Adrenal gland (tissue), 12 donors: ENCODE data around the gene FHL1. TPM values are rescaled to one million over a fixed set of nuclear protein-coding genes. Genes with fewer than 3 reads are reported as not detected.

ENCODE experiments used
- DNase-seq, 7 donors: peaks; one replicate each; pipeline ENCODE4 v3.0.0-alpha.2; 2019 to 2020
- H3K27ac ChIP-seq, 5 donors: fragments of 200-600 bp; sonication (generic) in 4 of 5; 1 replicate in 3 of 5; 2 replicates in 2 of 5; pipeline versions ENCODE4 v1.5.1 to v1.8.0; 2016 to 2020; ENCODE audit warnings: mild to moderate bottlenecking in 1 of 5
- H3K27me3 ChIP-seq: fragments of 200-600 bp; 2 replicates; pipeline ENCODE4 v1.8.0; 2021
- H3K36me3 ChIP-seq, 2 donors: fragments of 200-600 bp; replicated peaks in 1 of 2; 1 replicate in 1 of 2; 2 replicates in 1 of 2; pipeline versions ENCODE4 v1.5.1 to v1.8.0; 2018 to 2022
- H3K4me1 ChIP-seq, 2 donors: fragments of 200-600 bp; replicated peaks in 1 of 2; 1 replicate in 1 of 2; 2 replicates in 1 of 2; pipeline versions ENCODE4 v1.5.1 to v1.8.0; 2018 to 2021
- H3K4me3 ChIP-seq, 4 donors: fragments of 200-600 bp; sonication (generic) in 3 of 4; one replicate each; pipeline ENCODE4 v1.5.1; 2016 to 2018
- H3K9me3 ChIP-seq, 3 donors: fragments of 200-600 bp; sonication (generic) in 1 of 3; replicated peaks in 1 of 3; 1 replicate in 2 of 3; 2 replicates in 1 of 3; pipeline versions ENCODE4 v1.5.1 to v1.8.0; 2016 to 2021
- POLR2A ChIP-seq, 2 donors: fragments of 450-650 bp; IDR thresholded peaks; one replicate each; pipeline ENCODE4 v1.6.1; 2017; ENCODE audit warnings: antibody characterized with exemption in 2 of 2, mild to moderate bottlenecking in 2 of 2, moderate library complexity in 1 of 2
- WGBS, 4 donors: extraction: QIAGEN DNeasy Blood & Tissue Kit in 2 of 4; methylation state at CpG; one replicate each; pipeline versions ENCODE4 v1.1.5 to v1.1.7; 2013 to 2017; 5-methylcytosine and 5-hydroxymethylcytosine counted together
- intact Hi-C, 2 donors: fragments of 100-400 bp; cut with DNase I; formaldehyde crosslinking; loops; one replicate each; pipeline versions ENCODE4 v1.14.1 to v1.15.0; 2022 to 2023
- polyA plus RNA-seq, 3 donors: library from polyadenylated mRNA; stranded (reverse); fragments of 200-250 nt in 2 of 3; fragments of 350-450 nt in 1 of 3; fragmentation: Illumina TruSeq in 1 of 3; extraction: RNeasy Lipid Tissue Mini Kit (QIAGEN cat#74804) in 1 of 3; gene quantifications; one replicate each; pipeline ENCODE4 v1.2.3, GENCODE V29; 2013 to 2014
- total RNA-seq, 9 donors: library from RNA; depleted of rRNA in 4 of 9; stranded (reverse); fragments of >200 nt in 4 of 9; fragments of 120-200 nt in 1 of 9; fragmentation: NEBNext Ultra II Directional in 1 of 9; extraction: Animal tissue kit (Norgen Biotek cat#: 25700) in 1 of 9; gene quantifications; one replicate each; pipeline versions ENCODE4 v1.1.0 to v1.2.4, GENCODE V29; 2013 to 2023
- TF ChIP-seq, protein P1 (sequence below), 6 experiments: fragments of 450-650 bp in 4 of 6; fragments of 200-600 bp in 2 of 6; sonication (generic) in 1 of 6; IDR thresholded peaks; 1 replicate in 5 of 6; 2 replicates in 1 of 6; pipeline versions ENCODE4 v1.5.1 to v1.8.0; 2016 to 2021; ENCODE audit warnings: antibody characterized with exemption in 6 of 6, mild to moderate bottlenecking in 2 of 6, moderate library complexity in 1 of 6
- donor health status: healthy with polysubstance abuse.
- donor health status: Bipolar disorder and iron deficiency.
- donor health status: DM: yes; HTN: yes; CAD: no.
- donor health status: DM: no; HTN: no; CAD: no.
- donor health status: DM: no; HTN: no; CAD: no.
- donor health status: DM: yes; HTN: yes; CAD: no.

Gene FHL1
- total and polyA plus RNA-seq, 12 donors, result 23.2 to 78.0 (median 50.0) TPM

DNA sequence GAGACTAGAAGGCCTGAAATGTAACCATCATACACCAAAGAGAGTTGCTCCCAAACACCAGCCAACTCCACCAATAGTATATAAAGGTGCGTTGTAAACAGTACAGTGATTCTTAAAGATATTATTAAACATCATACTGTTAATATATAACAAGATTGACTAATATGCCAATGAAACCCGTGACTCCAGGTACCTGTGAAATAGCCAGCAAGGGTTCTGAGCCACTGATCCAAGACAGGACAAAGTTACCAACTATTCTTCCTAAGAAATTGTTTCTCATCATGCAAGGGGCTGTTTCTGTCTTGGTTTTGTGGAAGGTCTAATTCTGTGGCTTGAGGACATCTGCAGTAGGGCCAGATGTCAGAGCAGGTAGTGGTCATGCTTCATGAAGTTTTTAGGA lies 47.2 kb downstream of the FHL1 start:
- Histone ChIP-seq H3K9me3 (no peaks in the 10 kb centered on the region), H3K4me1 (peaks cover 0 to 18% of the 10 kb centered on the region in 2 donors), H3K36me3 (no peaks in the 10 kb centered on the region), H3K27me3 (no peaks in the 10 kb centered on the region), H3K4me3 (no peak overlapping the region), H3K27ac (no peak overlapping the region)
- WGBS, 4 donors, result 65 to 100% (median 83%) methylated on average over 2 of the region's 2 CpGs
- intact Hi-C loops, result no loop called here
- TF ChIP-seq, protein P1, sequence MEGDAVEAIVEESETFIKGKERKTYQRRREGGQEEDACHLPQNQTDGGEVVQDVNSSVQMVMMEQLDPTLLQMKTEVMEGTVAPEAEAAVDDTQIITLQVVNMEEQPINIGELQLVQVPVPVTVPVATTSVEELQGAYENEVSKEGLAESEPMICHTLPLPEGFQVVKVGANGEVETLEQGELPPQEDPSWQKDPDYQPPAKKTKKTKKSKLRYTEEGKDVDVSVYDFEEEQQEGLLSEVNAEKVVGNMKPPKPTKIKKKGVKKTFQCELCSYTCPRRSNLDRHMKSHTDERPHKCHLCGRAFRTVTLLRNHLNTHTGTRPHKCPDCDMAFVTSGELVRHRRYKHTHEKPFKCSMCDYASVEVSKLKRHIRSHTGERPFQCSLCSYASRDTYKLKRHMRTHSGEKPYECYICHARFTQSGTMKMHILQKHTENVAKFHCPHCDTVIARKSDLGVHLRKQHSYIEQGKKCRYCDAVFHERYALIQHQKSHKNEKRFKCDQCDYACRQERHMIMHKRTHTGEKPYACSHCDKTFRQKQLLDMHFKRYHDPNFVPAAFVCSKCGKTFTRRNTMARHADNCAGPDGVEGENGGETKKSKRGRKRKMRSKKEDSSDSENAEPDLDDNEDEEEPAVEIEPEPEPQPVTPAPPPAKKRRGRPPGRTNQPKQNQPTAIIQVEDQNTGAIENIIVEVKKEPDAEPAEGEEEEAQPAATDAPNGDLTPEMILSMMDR (IDR thresholded peaks at IDR 0.05), result no peak
- TF ChIP-seq POLR2A (IDR thresholded peaks at IDR 0.05), result no peak
- DNase-seq, result no peak

DNA sequence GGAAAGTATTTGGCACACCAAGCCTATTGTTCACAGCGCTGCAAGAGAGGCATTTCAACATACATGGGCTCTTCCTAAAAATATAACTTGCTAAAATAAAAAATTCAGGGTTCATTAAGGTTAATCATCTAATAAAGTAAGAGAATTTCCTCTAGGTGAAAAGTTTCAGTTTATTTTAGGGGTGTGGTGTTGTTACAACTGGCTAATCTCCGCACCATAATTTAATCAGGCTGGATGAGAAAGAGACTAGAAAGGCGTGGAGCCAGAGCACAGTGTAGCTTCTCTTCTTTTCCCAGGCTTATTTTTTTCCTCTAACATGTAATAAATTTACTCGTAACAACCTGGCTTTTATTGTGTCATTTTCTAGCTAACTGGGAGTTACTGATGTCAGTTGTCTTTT lies 47.9 kb downstream of the FHL1 start:
- WGBS, 4 donors, result 61 to 76% (median 65%) methylated on average over 4 of the region's 4 CpGs
- intact Hi-C loops, result no loop called here
- TF ChIP-seq POLR2A (IDR thresholded peaks at IDR 0.05), result no peak
- TF ChIP-seq, protein P1 (IDR thresholded peaks at IDR 0.05), result no peak
- Histone ChIP-seq H3K9me3 (no peaks in the 10 kb centered on the region), H3K4me3 (no peak overlapping the region), H3K27ac (no peak overlapping the region), H3K27me3 (no peaks in the 10 kb centered on the region), H3K4me1 (peaks cover 0 to 18% of the 10 kb centered on the region in 2 donors), H3K36me3 (no peaks in the 10 kb centered on the region)
- DNase-seq, result no peak

DNA sequence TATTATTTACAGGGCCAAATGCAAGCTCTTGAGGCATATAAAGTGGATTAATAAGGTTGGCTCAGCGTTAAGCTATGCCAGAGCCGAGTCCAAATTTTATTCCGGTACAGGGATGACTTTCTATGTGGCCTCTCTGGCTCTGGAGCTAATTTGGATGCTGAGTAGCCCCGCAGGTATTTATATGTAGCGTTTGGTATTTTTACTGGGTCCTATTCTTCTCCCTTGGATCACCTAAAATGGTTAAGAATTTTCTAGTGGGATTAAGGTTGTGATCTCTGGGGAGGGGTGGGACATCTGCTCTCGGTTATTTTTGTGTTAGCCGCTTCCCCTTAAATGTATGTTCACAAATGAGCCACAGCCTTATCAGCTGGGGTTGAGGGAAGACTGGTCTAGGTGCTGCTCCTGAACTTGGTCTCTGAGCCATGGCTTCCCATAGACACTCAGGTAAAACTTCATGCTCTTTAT lies 49.4 kb downstream of the FHL1 start:
- intact Hi-C loops, result no loop called here
- no peak for TF ChIP-seq POLR2A (IDR thresholded peaks at IDR 0.05)
- no peak for DNase-seq
- 79 to 89% (median 84%) methylated on average over 7 of the region's 7 CpGs for WGBS, 4 donors
- Histone ChIP-seq H3K9me3 (no peaks in the 10 kb centered on the region), H3K27me3 (no peaks in the 10 kb centered on the region), H3K27ac (no peak overlapping the region), H3K36me3 (no peaks in the 10 kb centered on the region), H3K4me3 (no peak overlapping the region), H3K4me1 (peaks cover 0 to 18% of the 10 kb centered on the region in 2 donors)

DNA sequence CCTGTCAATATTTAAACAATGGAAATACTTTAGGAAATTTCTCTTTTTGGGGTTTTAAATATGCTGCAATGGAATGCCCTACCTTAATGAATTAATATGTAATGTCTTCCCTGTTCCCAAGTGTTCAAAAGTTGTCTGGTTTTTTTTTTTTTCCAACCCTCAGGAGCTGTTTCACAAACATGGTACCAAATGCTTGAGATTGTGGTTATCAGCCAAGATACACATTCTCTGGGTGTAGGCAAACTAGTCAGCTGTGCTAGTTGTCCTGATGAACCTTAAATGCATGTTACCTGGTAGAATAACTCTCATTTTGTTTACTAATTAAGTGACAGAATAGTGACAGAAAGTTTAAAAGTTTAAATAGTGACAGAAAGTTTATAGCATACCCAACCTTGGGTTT lies 50.7 kb downstream of the FHL1 start:
- no peaks in the 10 kb centered on the region for H3K27me3 ChIP-seq
- no peak overlapping the region for H3K4me3 ChIP-seq
- no peaks in the 10 kb centered on the region for H3K36me3 ChIP-seq
- H3K4me1 ChIP-seq, result peaks cover 0 to 7% of the 10 kb centered on the region in 2 donors
- no peak overlapping the region for H3K27ac ChIP-seq
- no peaks in the 10 kb centered on the region for H3K9me3 ChIP-seq
- no peak for TF ChIP-seq POLR2A (IDR thresholded peaks at IDR 0.05)
- TF ChIP-seq, protein P1 (IDR thresholded peaks at IDR 0.05), result no peak
- intact Hi-C loops, result no loop called here
- no peak for DNase-seq

DNA sequence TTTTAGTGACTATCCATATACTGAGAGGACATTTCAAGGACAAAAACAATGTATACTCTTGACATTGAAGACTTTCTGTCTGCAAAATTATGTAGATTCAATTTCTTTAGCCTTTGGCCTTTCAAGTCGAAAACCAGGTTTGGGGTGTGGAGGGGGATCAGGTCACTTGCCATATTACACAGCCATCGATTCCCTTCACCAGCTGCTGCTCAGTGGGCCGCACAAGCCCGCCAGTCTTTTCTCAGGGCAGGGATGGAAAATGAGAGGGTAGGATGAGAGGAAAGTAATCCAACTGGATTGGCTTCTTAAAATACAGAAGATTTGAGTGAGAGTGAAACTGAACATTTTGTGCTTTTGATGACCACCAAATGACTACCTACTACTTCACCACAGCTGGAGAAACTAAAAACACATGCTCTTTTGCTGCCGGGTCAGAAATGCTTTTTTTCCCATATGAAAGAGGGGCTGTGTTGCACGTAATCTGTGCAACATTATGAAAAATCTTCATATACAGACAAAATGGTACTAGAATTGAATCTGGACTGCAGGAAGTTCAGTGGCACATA lies 51.4 kb downstream of the FHL1 start:
- DNase-seq, result no peak
- H3K4me1 ChIP-seq, result peaks cover 0 to under 1% of the 10 kb centered on the region in 2 donors
- intact Hi-C loops, result no loop called here
- H3K36me3 ChIP-seq, result no peaks in the 10 kb centered on the region
- WGBS, 4 donors, result 72 to 91% (median 82%) methylated on average over 6 of the region's 6 CpGs
- H3K4me3 ChIP-seq, result no peak overlapping the region
- no peaks in the 10 kb centered on the region for H3K9me3 ChIP-seq
- no peaks in the 10 kb centered on the region for H3K27me3 ChIP-seq
- TF ChIP-seq, protein P1 (IDR thresholded peaks at IDR 0.05), result no peak
- no peak for TF ChIP-seq POLR2A (IDR thresholded peaks at IDR 0.05)
- no peak overlapping the region for H3K27ac ChIP-seq
